Gastrocnemius medialis (tissue), 4 donors: ENCODE results near the gene UCN3.

Experiments
- POLR2A ChIP-seq, 2 donors: fragments of 450-650 bp; IDR thresholded peaks; one replicate each; pipeline ENCODE4 v1.6.1; 2017; ENCODE audit warnings: antibody characterized with exemption in 2 of 2, mild to moderate bottlenecking in 2 of 2, moderate library complexity in 2 of 2
- TF ChIP-seq, protein P1 (sequence below), 5 experiments: fragments of 450-650 bp in 3 of 5; fragments of 200-600 bp in 2 of 5; sonication (generic) in 2 of 5; IDR thresholded peaks in 4 of 5; conservative IDR thresholded peaks in 1 of 5; 1 replicate in 4 of 5; 2 replicates in 1 of 5; pipeline ENCODE4 v1.5.1; 2016 to 2019; ENCODE audit warnings: antibody characterized with exemption in 5 of 5, mild to moderate bottlenecking in 3 of 5, moderate library complexity in 3 of 5

DNA sequence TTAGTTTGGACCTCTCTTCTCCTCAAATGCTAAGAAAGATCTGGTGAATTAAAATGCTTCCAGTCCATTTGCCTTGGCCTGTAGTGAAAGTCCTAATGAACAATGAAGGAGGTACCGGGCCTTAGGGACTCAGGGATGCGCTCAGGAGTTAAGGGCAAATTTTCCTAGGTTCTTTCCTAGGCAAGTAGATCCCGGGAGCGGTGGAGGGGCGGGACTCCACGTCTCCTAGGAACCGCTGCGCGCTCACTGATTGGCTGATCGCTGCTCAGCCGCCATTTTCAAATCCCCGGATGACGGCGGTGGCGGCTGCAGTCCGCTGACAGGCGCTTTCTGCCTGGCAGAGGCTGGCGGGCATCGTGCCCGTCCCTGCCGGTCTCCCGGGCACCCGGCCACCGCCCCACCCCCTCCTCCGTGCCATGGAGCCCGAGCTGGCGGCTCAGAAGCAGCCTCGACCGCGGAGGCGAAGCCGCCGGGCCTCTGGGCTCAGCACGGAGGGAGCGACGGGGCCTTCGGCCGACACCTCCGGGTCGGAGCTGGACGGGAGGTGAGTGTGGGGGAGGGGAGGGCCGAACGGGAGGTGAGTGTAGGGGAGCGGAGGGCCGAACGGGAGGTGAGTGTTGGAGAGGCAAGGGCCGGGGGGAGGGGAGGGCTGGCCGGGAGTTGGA is 47.6 kb downstream of the UCN3 start, which contains the start of gene NET1:
- TF ChIP-seq, protein P1, sequence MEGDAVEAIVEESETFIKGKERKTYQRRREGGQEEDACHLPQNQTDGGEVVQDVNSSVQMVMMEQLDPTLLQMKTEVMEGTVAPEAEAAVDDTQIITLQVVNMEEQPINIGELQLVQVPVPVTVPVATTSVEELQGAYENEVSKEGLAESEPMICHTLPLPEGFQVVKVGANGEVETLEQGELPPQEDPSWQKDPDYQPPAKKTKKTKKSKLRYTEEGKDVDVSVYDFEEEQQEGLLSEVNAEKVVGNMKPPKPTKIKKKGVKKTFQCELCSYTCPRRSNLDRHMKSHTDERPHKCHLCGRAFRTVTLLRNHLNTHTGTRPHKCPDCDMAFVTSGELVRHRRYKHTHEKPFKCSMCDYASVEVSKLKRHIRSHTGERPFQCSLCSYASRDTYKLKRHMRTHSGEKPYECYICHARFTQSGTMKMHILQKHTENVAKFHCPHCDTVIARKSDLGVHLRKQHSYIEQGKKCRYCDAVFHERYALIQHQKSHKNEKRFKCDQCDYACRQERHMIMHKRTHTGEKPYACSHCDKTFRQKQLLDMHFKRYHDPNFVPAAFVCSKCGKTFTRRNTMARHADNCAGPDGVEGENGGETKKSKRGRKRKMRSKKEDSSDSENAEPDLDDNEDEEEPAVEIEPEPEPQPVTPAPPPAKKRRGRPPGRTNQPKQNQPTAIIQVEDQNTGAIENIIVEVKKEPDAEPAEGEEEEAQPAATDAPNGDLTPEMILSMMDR (IDR thresholded peaks at IDR 0.05 in 4 of 5, conservative IDR thresholded peaks at IDR 0.05 in 1 of 5) = no peak
- peak; percentile 43 to 51 for TF ChIP-seq POLR2A (IDR thresholded peaks at IDR 0.05)
